MCF 10A (cell line): ENCODE results near the gene FOXL1. TPM values are rescaled to one million over a fixed set of nuclear protein-coding genes. Genes with fewer than 3 reads are reported as not detected.

ENCODE experiments used
- BruUV-seq: library from RNA; stranded (reverse); fragments of 400-500 nt; replicated peaks from 2 replicates; lab custom pipeline; 2021; lab: Mats Ljungman, UMichigan
- CTCF ChIA-PET: fragments of 300-600 bp; sonication (Branson Sonifier 250); formaldehyde crosslinking; extraction: SDS; loops from one replicate; lab custom pipeline; 2021; ENCODE audit warnings: antibody characterized with exemption, inconsistent platforms; lab: Yijun Ruan, JAX
- POLR2A ChIA-PET: fragments of 300-600, 350-650 bp; sonication (Branson Sonifier 250); formaldehyde crosslinking; extraction: SDS; loops from one replicate; lab custom pipeline; 2020; ENCODE audit warnings: antibody characterized with exemption, inconsistent platforms; lab: Yijun Ruan, JAX
- DNase-seq: peaks from one replicate; pipeline ENCODE4 v3.0.0-alpha.2; 2018; ENCODE audit not compliant: unreplicated experiment
- H3K27ac Mint-ChIP-seq: one replicate; pipeline ENCODE4 v1.8.0; 2022; ENCODE audit warnings: mild to moderate bottlenecking, low read depth, mixed read lengths; ENCODE audit not compliant: unreplicated experiment
- H3K27me3 Mint-ChIP-seq: one replicate; pipeline ENCODE4 v1.8.0; 2022; ENCODE audit warnings: mixed read lengths; ENCODE audit not compliant: insufficient read depth, unreplicated experiment
- H3K36me3 Mint-ChIP-seq: one replicate; pipeline ENCODE4 v1.8.0; 2022; ENCODE audit warnings: mild to moderate bottlenecking, moderate library complexity, mixed read lengths; ENCODE audit not compliant: insufficient read depth, unreplicated experiment
- H3K4me1 Mint-ChIP-seq: one replicate; pipeline ENCODE4 v1.8.0; 2022; ENCODE audit warnings: mixed read lengths; ENCODE audit not compliant: insufficient read depth, unreplicated experiment
- H3K4me3 Mint-ChIP-seq: one replicate; pipeline ENCODE4 v1.8.0; 2022; ENCODE audit warnings: mild to moderate bottlenecking, moderate library complexity, mixed read lengths; ENCODE audit not compliant: unreplicated experiment
- H3K9me3 Mint-ChIP-seq: one replicate; pipeline ENCODE4 v1.8.0; 2022; ENCODE audit warnings: mixed read lengths; ENCODE audit not compliant: unreplicated experiment
- intact Hi-C: fragments of 100-400 bp; cut with micrococcal nuclease; formaldehyde crosslinking; loops from 2 replicates; pipeline ENCODE4 v1.14.1; 2022
- total RNA-seq: library from RNA; stranded (reverse); gene quantifications from 2 replicates; pipeline ENCODE4 v1.2.3, GENCODE V29; 2022
- TF ChIP-seq, protein P1 (sequence below): fragments of 200-600 bp; IDR thresholded peaks from one replicate; pipeline ENCODE4 v1.8.0; 2022; ENCODE audit warnings: antibody characterized with exemption, mild to moderate bottlenecking; ENCODE audit not compliant: unreplicated experiment

FOXL1 gene
- total RNA-seq, 1 experiment from 2014 or later, result 4.9 TPM

DNA sequence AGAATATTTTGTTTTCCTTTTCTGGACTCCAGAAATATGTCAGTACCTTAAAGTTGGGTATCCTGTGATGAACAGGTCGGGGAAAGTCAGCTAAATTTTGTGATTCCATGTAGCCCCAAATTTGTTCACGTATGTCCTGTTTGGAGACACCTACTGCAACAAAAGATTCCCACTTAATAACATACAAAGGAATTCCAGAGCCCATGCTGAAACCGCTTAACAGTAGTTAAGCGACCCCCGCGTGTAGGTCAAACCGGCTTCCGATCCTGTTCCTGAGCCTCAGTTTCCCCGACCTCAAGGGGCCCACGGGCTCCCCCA lies 23.8 kb upstream of the FOXL1 start:
- ChIA-PET CTCF (interaction anchor here (0.8 kb wide), 1 partner anchor 508 kb away, joined by 4 read pairs; no protein-coding TSS in a partner anchor), POLR2A (interaction anchor here (0.7 to 1.8 kb wide), 4 partner anchors 12 to 821 kb away, joined by 3 to 8 read pairs (median 4); no protein-coding TSS in a partner anchor)
- H3K27ac Mint-ChIP-seq, result peak overlapping the region; percentile 99
- no TSS peak for BruUV-seq
- no peaks in the 10 kb centered on the region for H3K9me3 Mint-ChIP-seq
- H3K4me3 Mint-ChIP-seq, result peak overlapping the region; percentile 95
- no peaks in the 10 kb centered on the region for H3K27me3 Mint-ChIP-seq
- TF ChIP-seq, protein P1, sequence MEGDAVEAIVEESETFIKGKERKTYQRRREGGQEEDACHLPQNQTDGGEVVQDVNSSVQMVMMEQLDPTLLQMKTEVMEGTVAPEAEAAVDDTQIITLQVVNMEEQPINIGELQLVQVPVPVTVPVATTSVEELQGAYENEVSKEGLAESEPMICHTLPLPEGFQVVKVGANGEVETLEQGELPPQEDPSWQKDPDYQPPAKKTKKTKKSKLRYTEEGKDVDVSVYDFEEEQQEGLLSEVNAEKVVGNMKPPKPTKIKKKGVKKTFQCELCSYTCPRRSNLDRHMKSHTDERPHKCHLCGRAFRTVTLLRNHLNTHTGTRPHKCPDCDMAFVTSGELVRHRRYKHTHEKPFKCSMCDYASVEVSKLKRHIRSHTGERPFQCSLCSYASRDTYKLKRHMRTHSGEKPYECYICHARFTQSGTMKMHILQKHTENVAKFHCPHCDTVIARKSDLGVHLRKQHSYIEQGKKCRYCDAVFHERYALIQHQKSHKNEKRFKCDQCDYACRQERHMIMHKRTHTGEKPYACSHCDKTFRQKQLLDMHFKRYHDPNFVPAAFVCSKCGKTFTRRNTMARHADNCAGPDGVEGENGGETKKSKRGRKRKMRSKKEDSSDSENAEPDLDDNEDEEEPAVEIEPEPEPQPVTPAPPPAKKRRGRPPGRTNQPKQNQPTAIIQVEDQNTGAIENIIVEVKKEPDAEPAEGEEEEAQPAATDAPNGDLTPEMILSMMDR, result no peak
- intact Hi-C loops, result no loop called here
- no peaks in the 10 kb centered on the region for H3K4me1 Mint-ChIP-seq
- no peak for DNase-seq
- peaks cover 12% of the 10 kb centered on the region for H3K36me3 Mint-ChIP-seq

DNA sequence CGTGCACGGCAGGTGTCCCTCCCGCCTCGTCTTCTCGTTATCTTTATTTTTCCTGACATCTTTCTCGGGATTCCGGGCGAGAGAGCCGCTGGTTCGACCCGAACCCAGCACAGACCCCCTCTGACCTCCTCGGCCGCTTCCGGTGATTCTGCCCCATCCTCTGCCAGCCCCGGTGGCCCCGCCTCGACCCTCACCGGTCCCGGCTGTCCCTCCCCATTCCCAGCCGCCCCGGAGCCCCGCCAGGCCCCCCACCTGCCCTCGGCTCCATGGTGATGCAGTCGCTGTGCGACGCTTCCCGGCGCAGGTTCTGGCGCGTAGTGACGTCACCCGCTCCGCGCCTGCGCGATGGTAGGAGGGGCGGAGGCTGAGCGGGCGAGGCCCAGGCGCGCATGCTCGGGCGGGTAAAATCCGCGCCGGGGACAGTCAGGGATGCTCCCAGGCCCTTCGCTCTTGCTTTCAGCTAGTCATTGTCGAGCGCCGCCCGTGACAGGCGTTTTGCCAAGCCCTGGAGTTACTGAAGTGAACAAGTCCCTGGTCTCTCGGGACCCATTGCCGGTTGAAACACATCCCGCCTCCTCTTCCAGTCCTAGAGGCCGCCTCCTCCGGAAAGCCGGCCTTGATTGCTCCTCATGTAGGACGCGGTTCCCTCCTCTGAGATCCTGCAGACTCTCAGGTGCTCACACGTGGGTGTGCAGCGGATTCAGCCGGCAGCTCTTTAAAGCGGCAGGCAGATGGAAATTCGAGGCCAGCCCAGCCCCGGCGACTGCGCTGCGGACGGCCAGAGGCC lies 23.2 kb upstream of the FOXL1 start, which contains the start of gene MTHFSD:
MTHFSD (minus strand) TSS at position 319 of the 787 bp plus-strand sequence; CDS start at position 268, 51 bp downstream.
- Mint-ChIP-seq H3K27me3 (no peaks in the 10 kb centered on the region), H3K36me3 (peaks cover 12% of the 10 kb centered on the region), H3K4me3 (peak within 1 kb of the TSS; percentile 95), H3K27ac (peak within 1 kb of the TSS; percentile 99), H3K4me1 (no peaks in the 10 kb centered on the region), H3K9me3 (no peaks in the 10 kb centered on the region)
- TSS peak; percentile 93 for BruUV-seq
- POLR2A ChIA-PET, result interaction anchor here (1.6 to 1.8 kb wide), 3 partner anchors 14 to 821 kb away, joined by 4 to 8 read pairs (median 4); no protein-coding TSS in a partner anchor
- TF ChIP-seq, protein P1, result no peak
- CTCF ChIA-PET, result interaction anchor here (0.8 kb wide), 1 partner anchor 507 kb away, joined by 4 read pairs; no protein-coding TSS in a partner anchor
- DNase-seq, result peak; percentile 87
- intact Hi-C loops, result no loop called here

DNA sequence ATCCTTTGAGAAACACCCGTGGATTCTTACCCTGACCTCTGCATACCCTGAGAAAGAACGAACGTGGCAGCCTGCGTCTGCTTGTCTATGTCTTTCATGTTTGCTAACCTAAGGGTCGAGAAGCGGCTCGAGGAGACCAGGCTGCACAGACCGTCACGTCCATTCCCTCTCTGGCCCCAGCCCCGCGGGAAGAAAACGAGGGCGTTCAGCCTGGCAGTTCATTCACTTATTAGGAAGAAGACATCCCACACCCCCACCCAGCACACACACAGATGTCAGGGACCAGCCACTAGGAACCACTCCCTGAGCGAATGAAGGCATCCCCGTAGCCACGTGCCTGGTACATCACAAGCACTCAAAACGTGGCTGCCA lies 22.7 kb upstream of the FOXL1 start:
- DNase-seq, result no peak
- H3K9me3 Mint-ChIP-seq, result no peaks in the 10 kb centered on the region
- peaks cover 12% of the 10 kb centered on the region for H3K36me3 Mint-ChIP-seq
- intact Hi-C loops, result no loop called here
- no TSS peak for BruUV-seq
- H3K4me1 Mint-ChIP-seq, result no peaks in the 10 kb centered on the region
- POLR2A ChIA-PET, result interaction anchor here (1.7 to 1.8 kb wide), 2 partner anchors 13 to 507 kb away, joined by 4 to 8 read pairs; no protein-coding TSS in a partner anchor
- H3K27ac Mint-ChIP-seq, result peak overlapping the region; percentile 99
- CTCF ChIA-PET, result no interaction called here
- TF ChIP-seq, protein P1, result no peak
- peak overlapping the region; percentile 95 for H3K4me3 Mint-ChIP-seq
- H3K27me3 Mint-ChIP-seq, result no peaks in the 10 kb centered on the region

DNA sequence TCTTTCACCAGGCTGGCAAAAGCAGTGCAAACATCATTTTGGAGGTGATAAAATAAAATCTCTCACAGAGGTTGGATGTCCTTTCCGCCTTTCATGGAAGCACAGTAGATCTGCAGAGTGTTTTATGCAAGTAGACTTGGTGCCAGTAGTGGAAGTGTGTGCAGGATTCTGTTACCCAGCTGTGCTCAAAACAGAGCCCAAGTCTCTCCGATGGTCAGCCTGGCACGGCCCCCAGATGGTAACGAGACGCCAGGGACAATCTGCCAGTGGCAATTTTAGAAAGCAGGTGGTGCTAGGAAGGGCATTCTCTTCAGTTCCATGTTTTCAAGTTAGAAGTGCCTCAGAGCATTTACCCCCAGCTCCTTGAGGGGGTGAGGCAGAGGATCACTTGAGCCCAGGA lies 21.8 kb upstream of the FOXL1 start:
- BruUV-seq, result no TSS peak
- DNase-seq, result no peak
- Mint-ChIP-seq H3K4me1 (no peaks in the 10 kb centered on the region), H3K36me3 (peaks cover 12% of the 10 kb centered on the region), H3K27ac (no peak overlapping the region), H3K4me3 (no peak overlapping the region), H3K27me3 (no peaks in the 10 kb centered on the region), H3K9me3 (no peaks in the 10 kb centered on the region)
- ChIA-PET POLR2A (interaction anchor here (0.6 kb wide), 1 partner anchor 703 kb away, joined by 3 read pairs; no protein-coding TSS in a partner anchor), CTCF (interaction anchor here (0.6 to 1.4 kb wide), 3 partner anchors 505 to 804 kb away, joined by 3 to 5 read pairs (median 3); no protein-coding TSS in a partner anchor)
- TF ChIP-seq, protein P1, result no peak
- intact Hi-C loops, result no loop called here
